GM19025 (cell line): ENCODE measurements around the gene RAX2.

ENCODE experiments used
- ATAC-seq: cut with Tn5 transposase; IDR thresholded peaks from one replicate; pipeline ENCODE4 v1.9.1; 2021; ENCODE audit warnings: mild to moderate bottlenecking, low read depth, moderate library complexity; ENCODE audit not compliant: unreplicated experiment

Gene RAX2

GRCh38 chr19:3803114-3803888, 31.3 kb upstream of the RAX2 start:
- no peak for ATAC-seq

- ATAC-seq = no peak
Observed at GRCh38 chr19:3801412-3802096, 29.5 kb upstream of the RAX2 start.

GRCh38 chr19:3800996-3801395, 29.0 kb upstream of the RAX2 start:
- no peak for ATAC-seq

GRCh38 chr19:3798137-3798536, 26.1 kb upstream of the RAX2 start:
- no peak for ATAC-seq

- ATAC-seq = no peak
Observed at GRCh38 chr19:3796358-3796757, 24.3 kb upstream of the RAX2 start.

- ATAC-seq = no peak
Observed at GRCh38 chr19:3793799-3794198, 21.8 kb upstream of the RAX2 start.

GRCh38 chr19:3792114-3792513, 20.1 kb upstream of the RAX2 start:
- ATAC-seq = no peak

- ATAC-seq = no peak
Observed at GRCh38 chr19:3790941-3791340, 18.9 kb upstream of the RAX2 start.

GRCh38 chr19:3790209-3790734, 18.2 kb upstream of the RAX2 start:
- no peak for ATAC-seq

- no peak for ATAC-seq
Observed at GRCh38 chr19:3788996-3789778, 17.2 kb upstream of the RAX2 start.

GRCh38 chr19:3785938-3786824, 14.2 kb upstream of the RAX2 start, which contains the start of gene MATK:
Gene MATK (minus strand): TSS chr19:3786381. CDS start chr19:3785135, 1,246 bp downstream.
- no peak for ATAC-seq

- ATAC-seq = no peak
Observed at GRCh38 chr19:3785451-3785937, 13.5 kb upstream of the RAX2 start.

GRCh38 chr19:3784607-3785450, 12.8 kb upstream of the RAX2 start:
- no peak for ATAC-seq

GRCh38 chr19:3783660-3784584, 11.9 kb upstream of the RAX2 start:
- no peak for ATAC-seq

GRCh38 chr19:3782903-3783302, 10.9 kb upstream of the RAX2 start:
- no peak for ATAC-seq

GRCh38 chr19:3782330-3782729, 10.3 kb upstream of the RAX2 start:
- no peak for ATAC-seq

GRCh38 chr19:3781603-3782002, 9.6 kb upstream of the RAX2 start:
- ATAC-seq = no peak

GRCh38 chr19:3780786-3781304, 8.8 kb upstream of the RAX2 start:
- no peak for ATAC-seq
